GM23338 (cell line): ENCODE data around the gene YIPF3. TPM values are rescaled to one million over a fixed set of nuclear protein-coding genes. Genes with fewer than 3 reads are reported as not detected.

ENCODE experiments used
- ATAC-seq: fragments of 200-7000 bp; cut with Tn5 transposase; 3 replicates; pipeline ENCODE4 v1.9.1; 2020
- DNase-seq: peaks from one replicate; pipeline ENCODE4 v3.0.0-alpha.2; 2015; ENCODE audit warnings: low spot score
- H2AFZ ChIP-seq: fragments of 200-600 bp; sonication (generic); 2 replicates; pipeline ENCODE4 v1.8.0; 2016; ENCODE audit warnings: antibody characterized with exemption, mild to moderate bottlenecking, moderate library complexity
- H3F3A ChIP-seq: fragments of 200-600 bp; sonication (generic); replicated peaks from 2 replicates; pipeline ENCODE4 v1.8.0; 2017; ENCODE audit warnings: antibody characterized with exemption, mixed run types, low read depth
- H3K27ac ChIP-seq: fragments of 200-600 bp; sonication (generic); 2 replicates; pipeline ENCODE4 v1.6.1; 2016; ENCODE audit warnings: low read depth
- H3K27me3 ChIP-seq: fragments of 200-600 bp; sonication (generic); 2 replicates; pipeline ENCODE4 v1.8.0; 2016; ENCODE audit warnings: mild to moderate bottlenecking, mixed run types, moderate library complexity; ENCODE audit not compliant: insufficient read depth
- H3K36me3 ChIP-seq: fragments of 200-600 bp; sonication (generic); 2 replicates; pipeline ENCODE4 v1.8.0; 2016; ENCODE audit warnings: mild to moderate bottlenecking; ENCODE audit not compliant: insufficient read depth
- H3K4me1 ChIP-seq: fragments of 200-600 bp; sonication (generic); 2 replicates; pipeline ENCODE4 v1.8.0; 2016; ENCODE audit warnings: mild to moderate bottlenecking, moderate library complexity; ENCODE audit not compliant: insufficient read depth
- H3K4me2 ChIP-seq: fragments of 200-600 bp; sonication (generic); 2 replicates; pipeline ENCODE4 v1.7.1; 2017; ENCODE audit warnings: mixed run types
- H3K4me3 ChIP-seq: fragments of 200-600 bp; sonication (generic); 2 replicates; pipeline ENCODE4 v1.6.1; 2016; ENCODE audit warnings: mixed run types
- H3K79me2 ChIP-seq: fragments of 200-600 bp; sonication (generic); replicated peaks from 2 replicates; pipeline ENCODE4 v1.8.0; 2017; ENCODE audit warnings: mild to moderate bottlenecking; ENCODE audit not compliant: insufficient read depth
- H3K9me2 ChIP-seq: fragments of 200-600 bp; sonication (generic); 2 replicates; pipeline ENCODE4 v1.8.0; 2017; ENCODE audit not compliant: insufficient read depth
- H4K20me1 ChIP-seq: fragments of 200-600 bp; sonication (generic); replicated peaks from 2 replicates; pipeline ENCODE4 v1.8.0; 2017; ENCODE audit warnings: mild to moderate bottlenecking; ENCODE audit not compliant: insufficient read depth
- H3K27ac Mint-ChIP-seq: 2 replicates; pipeline ENCODE4 v1.8.0; 2020; ENCODE audit warnings: inconsistent platforms, mild to moderate bottlenecking, moderate library complexity, mixed read lengths
- H3K27me3 Mint-ChIP-seq: 3 replicates; pipeline ENCODE4 v1.8.0; 2022; ENCODE audit warnings: low read depth, mild to moderate bottlenecking, moderate library complexity, mixed read lengths, inconsistent platforms; ENCODE audit not compliant: insufficient read depth, poor library complexity
- H3K36me3 Mint-ChIP-seq: 3 replicates; pipeline ENCODE4 v1.8.0; 2021; ENCODE audit warnings: low read depth, mild to moderate bottlenecking, inconsistent platforms, moderate library complexity, mixed read lengths
- H3K4me1 Mint-ChIP-seq: 3 replicates; pipeline ENCODE4 v1.8.0; 2020; ENCODE audit warnings: mild to moderate bottlenecking, inconsistent platforms, mixed read lengths
- H3K4me3 Mint-ChIP-seq: 3 replicates; pipeline ENCODE4 v1.8.0; 2021; ENCODE audit warnings: moderate library complexity, mild to moderate bottlenecking, inconsistent platforms, mixed read lengths
- H3K9me3 Mint-ChIP-seq: 3 replicates; pipeline ENCODE4 v1.8.0; 2020; ENCODE audit warnings: moderate library complexity, mild to moderate bottlenecking, inconsistent platforms, mixed read lengths
- CREB1 ChIP-seq: fragments of 250-450 bp; sonication (Bioruptor Pico); IDR thresholded peaks from 2 replicates; pipeline ENCODE4 v1.5.0; 2020; ENCODE audit warnings: low read depth, mild to moderate bottlenecking, moderate library complexity
- CTCF ChIP-seq, 2 experiments: fragments of 200-600 bp in 1 of 2; sonication (generic) in 1 of 2; conservative IDR thresholded peaks; 2 replicates each; pipeline versions ENCODE4 v1.5.1 to v1.6.1; 2016 to 2017; ENCODE audit warnings: antibody characterized with exemption in 2 of 2, low read depth in 2 of 2, mild to moderate bottlenecking in 2 of 2, moderate library complexity in 1 of 2
- ETS1 ChIP-seq: IDR thresholded peaks from 2 replicates; pipeline ENCODE4 v1.6.1; 2016; ENCODE audit warnings: antibody characterized with exemption
- EZH2 ChIP-seq: fragments of 200-600 bp; sonication (generic); IDR thresholded peaks from one replicate; pipeline ENCODE4 v1.8.0; 2017; ENCODE audit warnings: antibody characterized with exemption, mild to moderate bottlenecking, low read depth; ENCODE audit not compliant: unreplicated experiment
- EZH2phosphoT487 ChIP-seq: fragments of 200-600 bp; sonication (generic); IDR thresholded peaks from one replicate; pipeline ENCODE4 v1.8.1; 2018; ENCODE audit warnings: antibody characterized with exemption; ENCODE audit not compliant: unreplicated experiment
- JUNB ChIP-seq: IDR thresholded peaks from one replicate; pipeline ENCODE4 v1.6.1; 2016; ENCODE audit warnings: antibody characterized with exemption; ENCODE audit not compliant: unreplicated experiment
- NANOG ChIP-seq: IDR thresholded peaks from 2 replicates; pipeline ENCODE4 v1.6.1; 2016; ENCODE audit warnings: antibody characterized with exemption, borderline replicate concordance
- POLR2AphosphoS5 ChIP-seq: IDR thresholded peaks from 2 replicates; pipeline ENCODE4 v1.6.1; 2016; ENCODE audit warnings: antibody characterized with exemption, low read depth
- REST ChIP-seq: IDR thresholded peaks from one replicate; pipeline ENCODE4 v1.6.1; 2018; ENCODE audit warnings: antibody characterized with exemption; ENCODE audit not compliant: unreplicated experiment
- STAT1 ChIP-seq: IDR thresholded peaks from one replicate; pipeline ENCODE4 v1.6.1; 2016; ENCODE audit warnings: antibody characterized with exemption; ENCODE audit not compliant: unreplicated experiment
- ZNF114 ChIP-seq: fragments of 250-450 bp; sonication (Bioruptor Pico); IDR thresholded peaks from 2 replicates; pipeline ENCODE4 v1.5.0; 2020; ENCODE audit warnings: mild to moderate bottlenecking, moderate library complexity
- ZNF331 ChIP-seq: fragments of 250-450 bp; sonication (Bioruptor Pico); IDR thresholded peaks from 2 replicates; pipeline ENCODE4 v1.5.0; 2020; ENCODE audit warnings: low read depth, mild to moderate bottlenecking, moderate library complexity
- ZNF462 ChIP-seq: fragments of 250-450 bp; sonication (Bioruptor Pico); IDR thresholded peaks from 2 replicates; pipeline ENCODE4 v1.5.0; 2020; ENCODE audit warnings: mild to moderate bottlenecking, moderate library complexity
- polyA plus RNA-seq: library from polyadenylated mRNA; unstranded; fragments of >200 nt; fragmentation: Nextera tagmentation; extraction: Ambion mirVana; gene quantifications from 2 replicates; pipeline ENCODE4 v1.2.1, GENCODE V29; 2016
- total RNA-seq: library from RNA; depleted of rRNA; stranded (reverse); fragments of >200 nt; shearing (Covaris generic); gene quantifications from 2 replicates; pipeline ENCODE4 v1.2.3, GENCODE V29; 2014

YIPF3 gene
- total and polyA plus RNA-seq, 2 experiments from 2014 or later, result 64.4 to 94.3 TPM

- Histone ChIP-seq H3K27me3 (peaks cover 26% of the 10 kb centered on the region), H4K20me1 (no peaks in the 10 kb centered on the region; the same call in 1 of the 2 replicates), H3K4me1 (peaks cover 11% of the 10 kb centered on the region; the same call in 1 of the 2 replicates), H3K27ac (no peak overlapping the region), H3F3A (peaks cover 16% of the 10 kb centered on the region), H3K4me3 (no peak overlapping the region), H3K9me2 (no peaks in the 10 kb centered on the region), H3K4me2 (no peak overlapping the region), H3K36me3 (peaks cover 5% of the 10 kb centered on the region), H2AFZ (no peak overlapping the region), H3K79me2 (no peaks in the 10 kb centered on the region)
- H3K4me1 Mint-ChIP-seq, result peaks cover 24% of the 10 kb centered on the region
- DNase-seq, result peak; percentile 91
- peaks cover 3% of the 10 kb centered on the region; the same call in 2 of the 3 replicates for H3K9me3 Mint-ChIP-seq
- peak; percentile 52 for ATAC-seq
- H3K27ac Mint-ChIP-seq, result no peak overlapping the region
- H3K4me3 Mint-ChIP-seq, result no peak overlapping the region; the same call in 2 of the 3 replicates
- peaks cover 37% of the 10 kb centered on the region for H3K27me3 Mint-ChIP-seq
- peaks cover 39% of the 10 kb centered on the region for H3K36me3 Mint-ChIP-seq
- TF ChIP-seq REST (no peak), NANOG (no peak), ZNF462 (CRISPR knock-in tag) (no peak), ETS1 (no peak), ZNF114 (no peak), POLR2AphosphoS5 (peak; percentile 44), ZNF331 (CRISPR knock-in tag) (no peak), STAT1 (no peak), CREB1 (CRISPR knock-in tag) (no peak), JUNB (no peak), EZH2 (no peak), CTCF (conservative IDR thresholded peaks at IDR 0.05; ENCODE audit: low read depth in 2 of 2) (peak; percentile 88 to 97), EZH2phosphoT487 (no peak)
Measured at GRCh38 chr6:43506667-43507471, 9.9 kb downstream of the YIPF3 start.
